Middle frontal gyrus (tissue), 1 donor: ENCODE data around the gene NGRN.
A peak's percentile ranks its signal among the peaks of the same experiment; 100 is the strongest.
"Not testable (repeated sequence)": the region's sequence is repeated elsewhere in the genome, so short reads cannot be mapped to it uniquely, and the experiment has no call there.

Source experiments
- DNase-seq: peaks from one replicate; pipeline ENCODE4 v3.0.0-alpha.2; 2015; ENCODE audit warnings: low spot score; ENCODE audit errors: extremely low spot score

NGRN gene

GRCh38 chr15:90234096-90234988 lies 31.1 kb upstream of the NGRN start, which contains the start of gene GDPGP1:
Gene GDPGP1, plus strand, starts transcription at chr15:90234209. Its CDS starts 6,700 bp downstream, at chr15:90240909.
- DNase-seq: peak; percentile 92

- no peak for DNase-seq
Observed at GRCh38 chr15:90239371-90239770, 26.1 kb upstream of the NGRN start.

GRCh38 chr15:90240856-90241255 lies 24.6 kb upstream of the NGRN start:
- DNase-seq: no peak

GRCh38 chr15:90241343-90242192 lies 23.9 kb upstream of the NGRN start:
- DNase-seq: no peak

DNA sequence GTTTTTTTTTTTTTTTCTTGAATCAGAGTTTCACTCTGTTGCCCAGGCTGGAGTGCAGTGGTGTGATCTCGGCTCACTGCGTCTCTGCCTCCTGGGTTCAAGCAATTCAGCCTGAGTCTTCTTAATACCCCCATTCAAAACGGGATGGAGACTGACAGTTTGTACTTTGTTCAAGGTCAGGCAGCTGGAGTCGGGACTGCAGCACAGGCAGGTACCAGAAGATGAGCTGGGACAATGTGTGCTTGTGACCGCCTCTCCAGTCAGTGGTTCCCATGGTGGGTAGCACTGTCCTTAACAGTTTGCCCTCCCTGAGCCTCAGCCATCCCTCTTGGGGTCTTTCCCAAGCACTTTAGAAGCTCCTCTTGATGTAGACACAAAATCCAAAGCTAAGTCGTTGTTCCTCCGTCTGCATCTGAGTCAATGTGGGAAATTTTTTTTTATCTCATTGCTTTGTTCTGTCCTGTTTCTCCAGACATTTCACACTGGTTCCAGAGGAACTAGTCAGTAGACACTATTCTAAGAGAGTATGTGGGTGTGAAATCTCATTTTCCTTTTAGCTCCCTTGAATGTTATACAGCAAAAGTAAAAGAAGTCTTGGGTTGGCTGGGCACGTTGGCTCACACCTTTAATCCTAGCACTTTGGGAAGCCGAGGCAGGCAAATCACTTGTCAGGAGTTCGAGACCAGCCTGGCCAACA lies 21.4 kb upstream of the NGRN start:
- peak; percentile 53 for DNase-seq

DNA sequence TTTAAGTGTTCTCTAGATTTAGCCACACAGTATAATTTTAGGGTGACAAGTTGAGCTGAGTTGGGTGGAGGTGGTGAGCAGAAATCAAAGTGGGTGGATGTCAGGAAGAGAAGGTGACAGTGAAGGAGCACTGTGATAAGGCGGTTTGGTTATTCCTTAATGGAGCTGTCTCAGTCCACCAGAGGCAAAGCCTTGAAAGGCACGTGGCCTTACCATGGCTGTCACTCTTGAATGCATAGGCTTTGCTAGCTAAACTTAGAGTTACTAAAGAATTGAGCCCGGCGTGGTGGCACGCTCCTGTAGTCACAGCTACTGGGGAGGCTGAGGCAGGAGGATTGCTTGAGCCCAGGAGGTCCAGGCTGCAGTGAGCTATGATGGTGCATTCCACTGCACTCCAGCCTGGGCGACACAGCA lies 16.7 kb upstream of the NGRN start:
- DNase-seq: no peak

GRCh38 chr15:90249203-90249863 lies 16.1 kb upstream of the NGRN start, which contains the start of gene TTLL13:
Gene TTLL13, plus strand, starts transcription at chr15:90249556. Its CDS starts 1,075 bp downstream, at chr15:90250631.
- peak; percentile 37 for DNase-seq

GRCh38 chr15:90257776-90258175 lies 7.7 kb upstream of the NGRN start:
- no peak for DNase-seq

DNA sequence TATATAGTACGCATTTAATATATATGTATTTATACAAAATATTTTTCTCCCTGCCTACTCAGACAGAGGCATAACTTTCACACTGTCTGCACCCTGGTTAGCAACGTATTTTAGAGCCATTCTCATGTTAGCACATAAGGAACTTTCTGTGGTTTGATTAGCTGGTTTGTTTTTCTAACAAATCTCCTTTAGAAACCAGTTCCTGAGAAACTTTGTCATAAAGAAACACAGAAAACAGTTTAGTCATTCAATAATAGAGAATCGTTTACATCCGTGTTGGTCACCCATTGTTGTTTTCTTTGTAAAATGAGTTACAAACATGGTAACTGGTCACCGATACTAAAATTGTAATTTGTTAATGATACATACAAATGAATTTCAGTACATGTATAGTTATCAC lies 5.9 kb upstream of the NGRN start:
- DNase-seq: no peak

DNA sequence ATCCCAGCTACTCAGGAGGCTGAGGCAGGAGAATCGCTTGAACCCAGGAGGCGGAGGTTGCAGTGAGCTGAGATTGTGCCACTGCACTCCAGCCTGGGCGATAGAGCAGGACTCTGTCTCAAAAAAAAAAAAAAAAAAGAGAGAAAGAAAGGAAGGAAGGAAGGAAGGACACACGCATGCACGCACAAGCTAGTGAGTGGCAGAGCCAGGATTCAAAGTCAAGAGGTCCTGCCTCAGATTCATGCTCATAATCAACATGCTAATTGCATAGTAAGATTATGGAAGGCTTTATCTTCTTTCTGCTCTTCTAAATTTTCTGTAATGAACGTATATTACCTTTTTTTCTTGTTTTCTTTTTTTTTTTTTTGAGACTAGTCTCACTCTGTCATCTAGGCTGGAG lies 4.7 kb upstream of the NGRN start:
- DNase-seq: not testable (repeated sequence)

DNA sequence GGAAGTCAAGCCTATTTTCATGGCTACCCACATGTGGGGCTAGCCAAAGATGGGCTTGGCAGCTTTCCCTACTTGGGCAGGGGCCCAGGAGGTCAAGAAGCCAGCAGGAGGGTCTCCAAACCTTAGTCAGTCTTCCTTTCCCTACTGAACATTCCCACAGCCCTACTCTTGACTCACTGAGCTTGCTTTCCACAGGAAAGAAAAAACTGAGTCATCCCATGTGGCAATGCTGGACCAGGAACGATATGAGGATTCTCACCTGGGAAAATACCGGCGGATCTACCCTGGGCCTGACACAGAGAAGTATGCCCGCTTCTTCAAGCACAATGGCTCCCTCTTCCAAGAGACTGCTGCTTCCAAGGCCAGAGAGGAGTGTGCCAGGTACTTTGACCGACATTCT lies 3.7 kb upstream of the NGRN start:
- DNase-seq: no peak

DNA sequence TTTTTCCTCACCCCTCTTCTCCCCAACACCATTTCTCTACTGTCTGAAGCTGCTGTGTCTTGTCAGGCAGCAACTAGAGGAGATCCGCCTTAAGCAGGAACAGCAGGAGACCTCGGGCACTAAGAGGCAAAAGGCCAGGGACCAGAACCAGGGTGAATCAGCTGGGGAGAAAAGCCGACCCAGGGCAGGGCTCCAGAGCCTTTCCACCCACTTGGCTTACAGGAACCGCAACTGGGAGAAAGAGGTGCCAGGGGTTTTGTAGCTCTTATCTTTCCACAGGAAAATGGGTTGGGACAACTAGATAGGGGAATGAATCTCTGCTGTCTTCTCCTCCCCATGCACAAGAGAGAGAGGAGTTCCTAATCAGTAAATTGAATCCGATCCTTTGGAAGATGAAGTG lies 3.0 kb upstream of the NGRN start:
- no peak for DNase-seq

DNA sequence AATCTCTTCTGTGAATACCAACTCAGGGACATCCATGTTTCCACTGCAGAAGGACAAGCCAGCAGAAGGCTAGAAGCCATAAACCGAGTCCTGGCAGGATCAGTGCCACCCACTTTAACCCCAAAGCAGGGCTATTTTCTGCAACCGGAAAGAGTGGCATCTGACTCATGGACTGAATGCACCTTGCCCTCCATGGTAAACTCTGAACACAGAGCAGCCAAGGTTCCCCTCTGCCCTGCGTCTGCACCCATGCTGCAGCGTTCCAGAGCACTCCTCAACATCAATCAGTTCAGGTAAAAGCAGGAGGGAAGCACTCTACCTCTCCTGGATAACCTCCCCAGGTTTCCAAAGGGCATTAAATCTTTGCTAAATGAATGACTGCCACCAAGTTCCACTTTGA lies 801 bp upstream of the NGRN start:
- DNase-seq: no peak

GRCh38 chr15:90266061-90266431 lies 574 bp downstream of the NGRN start:
- DNase-seq: no peak

DNA sequence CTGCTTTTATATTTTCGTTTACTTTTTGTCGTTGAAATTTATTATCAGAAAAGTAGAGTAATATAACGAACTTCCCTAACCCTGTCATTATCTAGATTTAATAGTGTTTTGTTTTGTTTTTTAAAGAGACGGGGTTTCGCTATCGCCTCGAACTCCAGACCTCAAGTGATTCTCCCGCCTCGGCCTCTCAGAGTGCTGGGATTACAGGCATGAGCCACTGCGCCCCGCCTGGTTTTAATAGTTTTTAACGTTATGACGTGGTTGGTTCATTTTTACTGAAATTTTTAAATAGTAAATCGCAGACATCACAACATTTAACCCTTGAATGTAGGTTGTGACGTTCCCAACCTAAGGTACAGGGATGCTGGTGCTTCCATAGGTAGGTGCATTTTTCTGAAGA lies 1.0 kb downstream of the NGRN start:
- no peak for DNase-seq

GRCh38 chr15:90268415-90268814 lies 2.9 kb downstream of the NGRN start:
- DNase-seq: no peak

GRCh38 chr15:90270502-90271150 lies 5.2 kb downstream of the NGRN start:
- DNase-seq: no peak

DNA sequence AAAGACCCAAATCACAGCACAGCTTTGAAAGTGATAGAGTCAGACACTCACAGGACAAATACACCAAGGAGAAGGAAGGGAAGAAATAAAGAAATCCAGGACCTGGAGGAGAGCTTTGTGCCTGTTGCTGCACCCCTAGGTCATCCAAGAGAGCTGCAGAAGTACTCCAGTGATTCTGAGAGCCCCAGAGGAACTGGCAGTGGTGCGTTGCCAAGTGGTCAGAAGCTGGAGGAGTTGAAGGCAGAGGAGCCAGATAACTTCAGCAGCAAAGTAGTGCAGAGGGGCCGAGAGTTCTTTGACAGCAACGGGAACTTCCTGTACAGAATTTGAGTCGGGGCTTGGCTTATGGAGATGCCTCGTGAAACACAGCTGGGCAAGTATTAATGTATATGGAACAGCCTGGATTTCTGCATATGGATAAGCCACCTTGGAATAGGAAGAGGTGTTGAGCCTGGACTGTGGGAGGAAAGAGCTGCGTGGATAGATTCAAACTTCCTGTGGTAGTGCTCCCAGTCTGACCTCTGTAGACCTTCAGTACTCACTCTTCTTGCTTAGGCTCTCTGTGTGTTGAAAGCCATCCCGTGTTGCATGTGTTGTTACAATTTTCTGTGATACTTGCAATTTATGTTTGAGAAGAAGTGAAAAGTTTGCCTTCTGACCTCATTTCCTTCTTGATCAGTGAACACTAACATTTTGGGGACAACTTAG lies 6.1 kb downstream of the NGRN start:
- DNase-seq: no peak

- not testable (repeated sequence) for DNase-seq
Observed at GRCh38 chr15:90278467-90278866, 13.0 kb downstream of the NGRN start.

- not testable (repeated sequence) for DNase-seq
Observed at GRCh38 chr15:90280743-90281142, 15.3 kb downstream of the NGRN start.
